H1 (cell line): Measurements from ENCODE around the gene DIP2B. TPM values are rescaled to one million over a fixed set of nuclear protein-coding genes. Genes with fewer than 3 reads are reported as not detected.

ENCODE experiments used
- CTCF ChIA-PET: fragments of 300-600 bp; sonication (Branson Sonifier 250); formaldehyde crosslinking; loops from one replicate; lab custom pipeline; 2021; ENCODE audit not compliant: partially characterized antibody; lab: Charles Lee
- POLR2A ChIA-PET: fragments of 300-600 bp; sonication (Branson Sonifier 250); formaldehyde crosslinking; loops from one replicate; lab custom pipeline; 2021; ENCODE audit warnings: inconsistent platforms; ENCODE audit not compliant: partially characterized antibody; lab: Charles Lee
- DNase-seq, 2 experiments: peaks; one replicate each; pipeline versions ENCODE4 v3.0.0 to v3.0.0-alpha.2; 2010 to 2022; ENCODE audit warnings: low spot score in 2 of 2, low read depth in 1 of 2, mixed read lengths in 1 of 2
- FAIRE-seq: peaks from 2 replicates; lab custom pipeline; 2011; peaks lifted over from hg19 to GRCh38; lab: Jason Lieb, UNC
- H2AFZ ChIP-seq: 2 replicates; pipeline ENCODE4 v1.8.1; 2012; ENCODE audit warnings: low read length, inconsistent platforms
- H2AK5ac ChIP-seq: 2 replicates; pipeline ENCODE4 v1.6.1; 2013; ENCODE audit warnings: low read depth, low read length
- H2BK120ac ChIP-seq: replicated peaks from 2 replicates; pipeline ENCODE3; 2013; ENCODE audit warnings: low read depth, low read length, inconsistent platforms
- H2BK12ac ChIP-seq: 2 replicates; pipeline ENCODE4 v1.6.1; 2013; ENCODE audit warnings: low read depth, low read length
- H2BK15ac ChIP-seq: 2 replicates; pipeline ENCODE4 v1.6.1; 2013; ENCODE audit warnings: low read length
- H2BK20ac ChIP-seq: 2 replicates; pipeline ENCODE4 v1.6.1; 2013; ENCODE audit warnings: low read length
- H2BK5ac ChIP-seq: 2 replicates; pipeline ENCODE4 v1.6.1; 2013; ENCODE audit warnings: low read depth, low read length
- H3K14ac ChIP-seq: 2 replicates; pipeline ENCODE4 v1.6.1; 2013; ENCODE audit warnings: inconsistent platforms; ENCODE audit not compliant: insufficient read length
- H3K18ac ChIP-seq: 2 replicates; pipeline ENCODE4 v1.6.1; 2013; ENCODE audit warnings: low read length; ENCODE audit errors: extremely low read depth
- H3K23ac ChIP-seq: 2 replicates; pipeline ENCODE4 v1.6.1; 2013; ENCODE audit warnings: inconsistent platforms; ENCODE audit not compliant: insufficient read length
- H3K23me2 ChIP-seq: 2 replicates; pipeline ENCODE4 v1.6.1; 2013; ENCODE audit warnings: low read depth, low read length
- H3K27ac ChIP-seq: 2 replicates; pipeline ENCODE4 v1.6.1; 2011; ENCODE audit warnings: low read depth, low read length, inconsistent platforms
- H3K27me3 ChIP-seq, 4 experiments: replicated peaks in 1 of 4; 1 replicate in 1 of 4; 2 replicates in 3 of 4; pipeline versions ENCODE4 v1.6.1 to v1.8.1; 2011 to 2013; ENCODE audit warnings: low read length in 3 of 4, mild to moderate bottlenecking in 3 of 4, inconsistent platforms in 2 of 4, mixed read lengths in 2 of 4, moderate library complexity in 1 of 4; ENCODE audit not compliant: control insufficient read depth in 3 of 4, insufficient read depth in 3 of 4; ENCODE audit errors: extremely low read depth in 1 of 4
- H3K36me3 ChIP-seq, 4 experiments: 2 replicates each; pipeline versions ENCODE4 v1.6.1 to v1.8.1; 2011 to 2013; ENCODE audit warnings: mild to moderate bottlenecking in 4 of 4, low read length in 3 of 4, moderate library complexity in 2 of 4, control low read depth in 1 of 4, inconsistent platforms in 1 of 4; ENCODE audit not compliant: insufficient read depth in 4 of 4, control insufficient read depth in 2 of 4
- H3K4ac ChIP-seq: replicated peaks from 2 replicates; pipeline ENCODE3; 2013; ENCODE audit warnings: low read length, low read depth, mixed read lengths, inconsistent platforms; ENCODE audit not compliant: insufficient read length
- H3K4me1 ChIP-seq, 4 experiments: replicated peaks in 1 of 4; 1 replicate in 1 of 4; 2 replicates in 3 of 4; pipeline versions ENCODE4 v1.6.1 to v1.8.1; 2011 to 2013; ENCODE audit warnings: low read length in 3 of 4, inconsistent platforms in 2 of 4, mixed read lengths in 1 of 4; ENCODE audit not compliant: insufficient read depth in 4 of 4, control insufficient read depth in 3 of 4
- H3K4me2 ChIP-seq, 2 experiments: 2 replicates each; pipeline versions ENCODE4 v1.6.1 to v1.8.1; 2011 to 2013; ENCODE audit warnings: low read depth in 2 of 2, low read length in 2 of 2, control low read depth in 1 of 2, inconsistent platforms in 1 of 2, mild to moderate bottlenecking in 1 of 2; ENCODE audit not compliant: insufficient read depth in 1 of 2
- H3K4me3 ChIP-seq, 4 experiments: fragments of 200-600, 300-600 bp in 1 of 4; sonication (generic), shearing (Covaris generic), sonication (Bioruptor Twin) in 1 of 4; 2 replicates each; pipeline versions ENCODE4 v1.5.1 to v1.8.1; 2011 to 2016; ENCODE audit warnings: low read length in 4 of 4, low read depth in 3 of 4, control low read depth in 2 of 4, inconsistent platforms in 2 of 4, mild to moderate bottlenecking in 2 of 4, mixed read lengths in 1 of 4, moderate library complexity in 1 of 4; ENCODE audit not compliant: insufficient read depth in 2 of 4; ENCODE audit errors: extremely low read depth in 1 of 4
- H3K56ac ChIP-seq: replicated peaks from 2 replicates; pipeline ENCODE3; 2013; ENCODE audit warnings: low read depth, mild to moderate bottlenecking, mixed read lengths, low read length, inconsistent platforms; ENCODE audit not compliant: insufficient read length
- H3K79me1 ChIP-seq: 2 replicates; pipeline ENCODE4 v1.6.1; 2013; ENCODE audit warnings: low read depth, low read length, control low read depth
- H3K79me2 ChIP-seq, 2 experiments: 2 replicates each; pipeline versions ENCODE4 v1.6.1 to v1.8.1; 2012 to 2013; ENCODE audit warnings: low read length in 2 of 2, mild to moderate bottlenecking in 2 of 2, inconsistent platforms in 1 of 2; ENCODE audit not compliant: insufficient read depth in 2 of 2, control insufficient read depth in 1 of 2
- H3K9ac ChIP-seq, 4 experiments: replicated peaks in 1 of 4; 1 replicate in 1 of 4; 2 replicates in 3 of 4; pipeline versions ENCODE4 v1.6.1 to v1.8.1; 2011 to 2013; ENCODE audit warnings: low read depth in 3 of 4, low read length in 3 of 4, control low read depth in 2 of 4, mild to moderate bottlenecking in 2 of 4, moderate library complexity in 2 of 4, inconsistent platforms in 1 of 4; ENCODE audit errors: extremely low read depth in 1 of 4
- H3K9me3 ChIP-seq, 2 experiments: 2 replicates each; pipeline versions ENCODE4 v1.6.1 to v1.8.1; 2012 to 2013; ENCODE audit warnings: mild to moderate bottlenecking in 2 of 2, moderate library complexity in 2 of 2, control low read depth in 1 of 2, inconsistent platforms in 1 of 2, low read depth in 1 of 2, low read length in 1 of 2, mixed read lengths in 1 of 2; ENCODE audit not compliant: insufficient read depth in 2 of 2
- H4K20me1 ChIP-seq, 2 experiments: replicated peaks in 1 of 2; 2 replicates each; pipeline versions ENCODE3 to v1.8.1; 2011 to 2013; ENCODE audit warnings: inconsistent platforms in 2 of 2, low read length in 2 of 2, mild to moderate bottlenecking in 1 of 2; ENCODE audit not compliant: insufficient read depth in 2 of 2, control insufficient read depth in 1 of 2
- H4K5ac ChIP-seq: 2 replicates; pipeline ENCODE4 v1.6.1; 2013; ENCODE audit warnings: low read length, low read depth, mixed read lengths, inconsistent platforms; ENCODE audit not compliant: insufficient read length
- H4K8ac ChIP-seq: 2 replicates; pipeline ENCODE4 v1.8.0; 2013; ENCODE audit warnings: mild to moderate bottlenecking, moderate library complexity, low read length, inconsistent platforms; ENCODE audit not compliant: insufficient read depth; ENCODE audit errors: extremely low read depth
- H4K91ac ChIP-seq: replicated peaks from 2 replicates; pipeline ENCODE3; 2013; ENCODE audit warnings: low read length, mixed read lengths, inconsistent platforms; ENCODE audit not compliant: insufficient read length
- ATF3 ChIP-seq: IDR thresholded peaks from 2 replicates; pipeline ENCODE4 v1.6.1; 2011; ENCODE audit warnings: low read depth, mild to moderate bottlenecking, low read length; ENCODE audit not compliant: insufficient read depth
- JUN ChIP-seq: IDR thresholded peaks from 2 replicates; pipeline ENCODE4 v1.6.1; 2011; ENCODE audit warnings: low read depth, mild to moderate bottlenecking, improper control_type of control experiment, low read length
- POLR2A ChIP-seq, 2 experiments: IDR thresholded peaks; 1 replicate in 1 of 2; 2 replicates in 1 of 2; pipeline ENCODE4 v1.6.1; 2011; ENCODE audit warnings: low read depth in 2 of 2, low read length in 2 of 2, mild to moderate bottlenecking in 2 of 2; ENCODE audit errors: control extremely low read depth in 1 of 2
- RAD21 ChIP-seq, 2 experiments: IDR thresholded peaks in 1 of 2; conservative IDR thresholded peaks in 1 of 2; 2 replicates each; pipeline ENCODE4 v1.6.1; 2011; ENCODE audit warnings: low read depth in 2 of 2, low read length in 2 of 2, improper control_type of control experiment in 1 of 2, inconsistent platforms in 1 of 2, mild to moderate bottlenecking in 1 of 2, moderate library complexity in 1 of 2
- RBBP5 ChIP-seq: IDR thresholded peaks from 2 replicates; pipeline ENCODE4 v1.7.1; 2012; ENCODE audit warnings: low read depth, mild to moderate bottlenecking, inconsistent platforms, low read length, moderate library complexity, borderline replicate concordance
- SAP30 ChIP-seq: fragments of 300-600 bp; sonication (generic); IDR thresholded peaks from 2 replicates; pipeline ENCODE4 v1.7.1; 2012; ENCODE audit warnings: low read length, moderate library complexity, mild to moderate bottlenecking, inconsistent platforms; ENCODE audit not compliant: insufficient read depth, insufficient replicate concordance
- ZNF274 ChIP-seq: IDR thresholded peaks from 2 replicates; pipeline ENCODE4 v1.7.0; 2012; ENCODE audit warnings: low read length, borderline replicate concordance; ENCODE audit errors: extremely low read depth
- WGBS, 2 experiments: shearing (Covaris generic) in 1 of 2; methylation state at CpG; one replicate each; pipeline versions ENCODE4 v1.1.6 to v1.1.7; 2013 to 2015; ENCODE audit warnings: low lambda C conversion rate in 2 of 2, mixed read lengths in 2 of 2, inconsistent platforms in 1 of 2, low coverage in 1 of 2, missing lambda C conversion rate in 1 of 2; ENCODE audit not compliant: insufficient replicate concordance in 2 of 2, insufficient coverage in 1 of 2, insufficient read length in 1 of 2; ENCODE audit errors: extremely low coverage in 1 of 2, missing lambda C conversion rate in 1 of 2; 5-methylcytosine and 5-hydroxymethylcytosine counted together
- polyA plus RNA-seq, 7 experiments: library from polyadenylated mRNA; depleted of rRNA in 3 of 7; stranded (reverse) in 5 of 7; unstranded in 2 of 7; fragments of >200 nt in 5 of 7; fragments of 200-250 nt in 2 of 7; gene quantifications; 1 replicate in 5 of 7; 2 replicates in 1 of 7; 4 replicates in 1 of 7; pipeline versions ENCODE4 v1.2.1 to v1.2.3, GENCODE V29; 2011 to 2013; ENCODE audit warnings: missing spikeins in 2 of 7, mixed read lengths in 2 of 7
- total RNA-seq: library from RNA; stranded (reverse); fragmentation: NEBNext Ultra II Directional; extraction: Animal tissue kit (Norgen Biotek cat#: 25700); gene quantifications from 2 replicates; pipeline ENCODE4 v1.2.1, GENCODE V29; 2021

Gene DIP2B
- total and polyA plus RNA-seq, 2 of the 8 experiments (the other 6 are each of a cell fraction or from before 2014, with no cell fraction given): 11.1 to 29.6 TPM

- no peak overlapping the region for H3K4me2 ChIP-seq
- no peak overlapping the region for H3K14ac ChIP-seq
- H2BK20ac ChIP-seq: no peak overlapping the region
- POLR2A ChIA-PET: no interaction called here
- no peak overlapping the region for H4K8ac ChIP-seq
- no peaks in the 10 kb centered on the region for H4K20me1 ChIP-seq
- FAIRE-seq (no peak), DNase-seq (no peak)
- no peak overlapping the region for H2BK120ac ChIP-seq
- 0 out of 8 replicates have a peak, but pooled peaks cover 0 to under 1% (median 0%) of the 10 kb centered on the region in 4 experiments for H3K36me3 ChIP-seq
- H2BK15ac ChIP-seq: no peak overlapping the region
- no peak overlapping the region for H3K23ac ChIP-seq
- no peaks in the 10 kb centered on the region for H3K9me3 ChIP-seq
- H3K4me1 ChIP-seq: no peaks in the 10 kb centered on the region
- H3K18ac ChIP-seq: no peak overlapping the region
- CTCF ChIA-PET: no interaction called here
- no peak overlapping the region for H3K27ac ChIP-seq
- H4K5ac ChIP-seq: no peak overlapping the region
- H2BK5ac ChIP-seq: no peak overlapping the region
- no peak overlapping the region for H3K4ac ChIP-seq
- H3K23me2 ChIP-seq: no peaks in the 10 kb centered on the region
- H2AK5ac ChIP-seq: no peak overlapping the region
- no peak overlapping the region for H3K4me3 ChIP-seq
- no peak overlapping the region for H4K91ac ChIP-seq
- 88% methylated on average over 1 of the region's 1 CpG; no CpG with 5 or more reads in 1 of the 2 experiments for WGBS, 2 experiments
- no peak overlapping the region for H2BK12ac ChIP-seq
- H3K79me2 ChIP-seq: no peaks in the 10 kb centered on the region
- H3K9ac ChIP-seq: no peak overlapping the region
- H3K79me1 ChIP-seq: 0 out of 2 replicates have a peak, but pooled peaks cover 2% of the 10 kb centered on the region
- H2AFZ ChIP-seq: no peak overlapping the region
- no peaks in the 10 kb centered on the region for H3K27me3 ChIP-seq
- H3K56ac ChIP-seq: no peak overlapping the region
- TF ChIP-seq RAD21 (IDR thresholded peaks at IDR 0.05 in 1 of 2, conservative IDR thresholded peaks at IDR 0.05 in 1 of 2; ENCODE audit: low read depth in 2 of 2, low read length in 2 of 2): no peak
- TF ChIP-seq RBBP5: no peak
- no peak for TF ChIP-seq POLR2A (IDR thresholded peaks at IDR 0.05; ENCODE audit: control extremely low read depth in 1 of 2, low read depth in 2 of 2, low read length in 2 of 2)
- TF ChIP-seq ZNF274: no peak
- TF ChIP-seq ATF3: no peak
- no peak for TF ChIP-seq JUN
- TF ChIP-seq SAP30: no peak
Measured at GRCh38 chr12:50665609-50666008, 160.8 kb downstream of the DIP2B start.
